Measurements from ENCODE around the gene GATA2. TPM values are rescaled to one million over a fixed set of nuclear protein-coding genes. Genes with fewer than 3 reads are reported as not detected.

Gene GATA2
- total and polyA plus RNA-seq, 2 of the 8 experiments (the other 6 are each of a cell fraction or from before 2014, with no cell fraction given) = 0.03 to 0.30 TPM

DNA sequence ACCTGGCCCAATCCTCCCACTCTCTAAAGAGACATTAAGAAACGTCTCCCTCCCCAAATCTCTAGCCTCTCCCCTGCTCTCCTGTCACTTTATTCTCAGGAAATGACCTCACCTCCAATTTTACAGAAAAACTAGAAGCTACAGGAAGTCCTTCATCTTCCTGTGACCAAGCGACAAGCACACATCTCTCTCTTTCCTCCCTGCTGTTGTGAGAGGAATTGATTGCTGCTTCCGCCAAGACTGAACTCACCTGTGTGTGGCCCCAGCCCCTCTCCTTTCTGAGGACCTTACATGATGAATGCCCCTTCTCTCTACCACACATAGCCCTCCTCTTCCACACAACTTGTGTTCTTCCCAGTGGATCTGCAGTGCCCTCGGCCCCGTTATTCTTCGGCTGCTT lies 44.5 kb downstream of the GATA2 start:
- Histone ChIP-seq H3K4ac (replicated peaks; ENCODE audit: insufficient read length, low read depth, low read length) (no peak overlapping the region), H4K20me1 (replicated peaks in 1 of 2; ENCODE audit: control insufficient read depth in 1 of 2, insufficient read depth in 2 of 2, low read length in 2 of 2) (peaks cover 0 to 7% of the 10 kb centered on the region in 2 experiments), H2BK15ac (ENCODE audit: low read length) (no peak overlapping the region), H3K27ac (ENCODE audit: low read depth, low read length) (no peak overlapping the region), H3K14ac (ENCODE audit: insufficient read length) (no peak overlapping the region), H3K9ac (replicated peaks in 1 of 4; ENCODE audit: extremely low read depth in 1 of 4, low read depth in 3 of 4, low read length in 3 of 4) (no peak overlapping the region), H4K91ac (replicated peaks; ENCODE audit: insufficient read length, low read length) (no peak overlapping the region), H3K27me3 (replicated peaks in 1 of 4; ENCODE audit: control insufficient read depth in 3 of 4, extremely low read depth in 1 of 4, insufficient read depth in 3 of 4, low read length in 3 of 4) (peaks cover 0 to 2% (median 0%) of the 10 kb centered on the region in 4 experiments; a peak in 3 of 7 replicates), H3K23ac (ENCODE audit: insufficient read length) (no peak overlapping the region), H2AK5ac (ENCODE audit: low read depth, low read length) (no peak overlapping the region), H2BK120ac (replicated peaks; ENCODE audit: low read depth, low read length) (no peak overlapping the region), H3K4me1 (replicated peaks in 1 of 4; ENCODE audit: control insufficient read depth in 3 of 4, insufficient read depth in 4 of 4, low read length in 3 of 4) (no peaks in the 10 kb centered on the region), H3K36me3 (ENCODE audit: control insufficient read depth in 2 of 4, insufficient read depth in 4 of 4, low read length in 3 of 4) (no peaks in the 10 kb centered on the region), H3K56ac (replicated peaks; ENCODE audit: insufficient read length, low read depth, low read length) (no peak overlapping the region), H3K4me3 (ENCODE audit: extremely low read depth in 1 of 4, insufficient read depth in 2 of 4, low read depth in 3 of 4, low read length in 4 of 4) (no peak overlapping the region), H3K9me3 (ENCODE audit: insufficient read depth in 2 of 2, low read depth in 1 of 2, low read length in 1 of 2) (no peaks in the 10 kb centered on the region), H3K79me2 (ENCODE audit: control insufficient read depth in 1 of 2, insufficient read depth in 2 of 2, low read length in 2 of 2) (no peaks in the 10 kb centered on the region), H2BK5ac (ENCODE audit: low read depth, low read length) (no peak overlapping the region), H3K79me1 (ENCODE audit: low read depth, low read length) (no peaks in the 10 kb centered on the region; the same call in 1 of the 2 replicates), H2BK20ac (ENCODE audit: low read length) (no peak overlapping the region), H2AFZ (ENCODE audit: low read length) (no peak overlapping the region), H4K5ac (ENCODE audit: insufficient read length, low read depth, low read length) (no peak overlapping the region), H2BK12ac (ENCODE audit: low read depth, low read length) (no peak overlapping the region), H4K8ac (ENCODE audit: extremely low read depth, insufficient read depth, low read length) (no peak overlapping the region), H3K23me2 (ENCODE audit: low read depth, low read length) (peaks cover 11% of the 10 kb centered on the region; the same call in 1 of the 2 replicates), H3K4me2 (ENCODE audit: insufficient read depth in 1 of 2, low read depth in 2 of 2, low read length in 2 of 2) (no peak overlapping the region), H3K18ac (ENCODE audit: extremely low read depth, low read length) (no peak overlapping the region)
- POLR2A ChIA-PET (ENCODE audit: partially characterized antibody) = interaction anchor here (0.9 to 1.5 kb wide), 2 partner anchors 8 to 14 kb away, joined by 3 to 4 read pairs; no protein-coding TSS in a partner anchor
- DNase-seq (ENCODE audit: low read depth in 1 of 2, low spot score in 2 of 2) = no peak
- FAIRE-seq = no peak
- 88% methylated on average over 6 of the region's 6 CpGs; no CpG with 5 or more reads in 1 of the 2 experiments for WGBS, 2 experiments (ENCODE audit: extremely low coverage in 1 of 2, insufficient coverage in 1 of 2, insufficient read length in 1 of 2, insufficient replicate concordance in 2 of 2, low coverage in 1 of 2, low lambda C conversion rate in 2 of 2, missing lambda C conversion rate in 1 of 2)
- CTCF ChIA-PET (ENCODE audit: partially characterized antibody) = interaction anchor here (0.7 to 4.0 kb wide), 4 partner anchors 9 to 623 kb away, joined by 3 to 28 read pairs (median 6); no protein-coding TSS in a partner anchor
- TF ChIP-seq SIN3A (conservative IDR thresholded peaks at IDR 0.05 in 1 of 2, IDR thresholded peaks at IDR 0.05 in 1 of 2; ENCODE audit: low read depth in 1 of 2, low read length in 2 of 2) (no peak), KDM1A (IDR thresholded peaks at IDR 0.05; ENCODE audit: borderline replicate concordance, low read length) (no peak)
